Epidermal melanocyte (primary cell): ENCODE data around the gene FIS1.
"Not testable (repeated sequence)": the region's sequence is repeated elsewhere in the genome, so short reads cannot be mapped to it uniquely, and the experiment has no call there.

Source experiments
- DNase-seq: peaks from one replicate; pipeline ENCODE4 v3.0.0; 2011; ENCODE audit warnings: low spot score; ENCODE audit not compliant: insufficient read length

Gene FIS1

GRCh38 chr7:101244375-101245146 is at the start of gene FIS1:
Gene FIS1 (minus strand): TSS chr7:101245081. CDS start chr7:101245004, 77 bp downstream.
- peak; percentile 74 for DNase-seq

- no peak for DNase-seq
Measured at GRCh38 chr7:101294039-101294831, 49.4 kb upstream of the FIS1 start.

- not testable (repeated sequence) for DNase-seq
Measured at GRCh38 chr7:101293069-101294021, 48.5 kb upstream of the FIS1 start.

GRCh38 chr7:101292566-101292965 is 47.7 kb upstream of the FIS1 start:
- DNase-seq, result not testable (repeated sequence)

- DNase-seq, result not testable (repeated sequence)
Measured at GRCh38 chr7:101290186-101291037, 45.5 kb upstream of the FIS1 start.

- not testable (repeated sequence) for DNase-seq
Measured at GRCh38 chr7:101289687-101290086, 44.8 kb upstream of the FIS1 start.

GRCh38 chr7:101288439-101288838 is 43.6 kb upstream of the FIS1 start:
- DNase-seq, result no peak

- no peak for DNase-seq
Measured at GRCh38 chr7:101287032-101287431, 42.2 kb upstream of the FIS1 start.

GRCh38 chr7:101285880-101286279 is 41.0 kb upstream of the FIS1 start:
- not testable (repeated sequence) for DNase-seq

- no peak for DNase-seq
Measured at GRCh38 chr7:101285171-101285570, 40.3 kb upstream of the FIS1 start.

GRCh38 chr7:101280912-101281311 is 36.0 kb upstream of the FIS1 start:
- not testable (repeated sequence) for DNase-seq

- no peak for DNase-seq
Measured at GRCh38 chr7:101278461-101279292, 33.8 kb upstream of the FIS1 start.

- DNase-seq, result no peak
Measured at GRCh38 chr7:101277155-101277554, 32.3 kb upstream of the FIS1 start.

- DNase-seq, result no peak
Measured at GRCh38 chr7:101273206-101273605, 28.3 kb upstream of the FIS1 start.

- DNase-seq, result no peak
Measured at GRCh38 chr7:101271021-101271420, 26.1 kb upstream of the FIS1 start.

GRCh38 chr7:101269664-101270063 is 24.8 kb upstream of the FIS1 start:
- DNase-seq, result no peak

GRCh38 chr7:101265622-101266516 is 21.0 kb upstream of the FIS1 start:
- no peak for DNase-seq

- DNase-seq, result not testable (repeated sequence)
Measured at GRCh38 chr7:101264102-101264706, 19.3 kb upstream of the FIS1 start.
